Brain microvascular endothelial cell (primary cell): ENCODE results near the gene PTPRJ.

ENCODE experiments used
- DNase-seq: peaks from one replicate; pipeline ENCODE4 v3.0.0-alpha.2; 2020
- H3K27ac ChIP-seq: fragments of 250-450 bp; sonication (Bioruptor Pico); 2 replicates; pipeline ENCODE4 v1.5.1; 2020; ENCODE audit warnings: mild to moderate bottlenecking, moderate library complexity
- H3K27me3 ChIP-seq: fragments of 250-450 bp; sonication (Bioruptor Pico); replicated peaks from 2 replicates; pipeline ENCODE4 v1.5.1; 2020; ENCODE audit warnings: mild to moderate bottlenecking
- H3K36me3 ChIP-seq: fragments of 250-450 bp; sonication (Bioruptor Pico); replicated peaks from 2 replicates; pipeline ENCODE4 v1.5.1; 2020; ENCODE audit warnings: mild to moderate bottlenecking
- H3K4me3 ChIP-seq: 2 replicates; pipeline ENCODE4 v1.5.1; 2011; ENCODE audit warnings: low read depth, mild to moderate bottlenecking, control low read depth, low read length, moderate library complexity
- CTCF ChIP-seq: IDR thresholded peaks from 2 replicates; pipeline ENCODE4 v1.5.1; 2011; ENCODE audit warnings: low read depth, mild to moderate bottlenecking, moderate library complexity, low read length, control low read depth, inconsistent platforms; ENCODE audit errors: missing control alignments
- in situ Hi-C: cut with HindIII; loops from 2 replicates; pipeline ENCODE4 v1.10.0; 2017; ENCODE audit warnings: low sequenced_read_pairs, low pct_ligation_motif_present

PTPRJ gene

GRCh38 chr11:48161951-48162884, 181.9 kb downstream of the PTPRJ start:
- H3K4me3 ChIP-seq: no peak overlapping the region
- peaks cover 41% of the 10 kb centered on the region for H3K36me3 ChIP-seq
- DNase-seq: no peak

GRCh38 chr11:48162885-48163268, 182.5 kb downstream of the PTPRJ start:
- H3K27ac ChIP-seq: no peak overlapping the region
- no peak for DNase-seq
- H3K27me3 ChIP-seq: no peaks in the 10 kb centered on the region
- H3K4me3 ChIP-seq: no peak overlapping the region
- peaks cover 37% of the 10 kb centered on the region for H3K36me3 ChIP-seq
- in situ Hi-C loops: no loop called here
- TF ChIP-seq CTCF: no peak

More at GRCh38 chr11:48161951-48162884, 181.9 kb downstream of the PTPRJ start:
- in situ Hi-C loops: no loop called here
- Histone ChIP-seq H3K27ac (no peak overlapping the region), H3K27me3 (no peaks in the 10 kb centered on the region)
- TF ChIP-seq CTCF: no peak

GRCh38 chr11:48163360-48164100, 183.2 kb downstream of the PTPRJ start:
- in situ Hi-C loops: no loop called here
- TF ChIP-seq CTCF: no peak
- Histone ChIP-seq H3K27ac (no peak overlapping the region), H3K27me3 (no peaks in the 10 kb centered on the region), H3K4me3 (no peak overlapping the region), H3K36me3 (peaks cover 36% of the 10 kb centered on the region)
- DNase-seq: no peak

GRCh38 chr11:48164836-48165235, 184.5 kb downstream of the PTPRJ start:
- in situ Hi-C loops: no loop called here
- DNase-seq: no peak
- Histone ChIP-seq H3K36me3 (peaks cover 31% of the 10 kb centered on the region), H3K27ac (no peak overlapping the region), H3K4me3 (no peak overlapping the region), H3K27me3 (no peaks in the 10 kb centered on the region)
- TF ChIP-seq CTCF: no peak

GRCh38 chr11:48165426-48165825, 185.1 kb downstream of the PTPRJ start:
- DNase-seq: no peak
- Histone ChIP-seq H3K36me3 (peaks cover 26% of the 10 kb centered on the region), H3K27ac (no peak overlapping the region), H3K27me3 (no peaks in the 10 kb centered on the region), H3K4me3 (no peak overlapping the region)
- in situ Hi-C loops: no loop called here
- TF ChIP-seq CTCF: no peak
